HFFc6 (cell line): ENCODE data around the gene NLRC3. TPM values are rescaled to one million over a fixed set of nuclear protein-coding genes. Genes with fewer than 3 reads are reported as not detected.

Experiments
- DNase-seq: peaks from one replicate; pipeline ENCODE4 v3.0.0-alpha.2; 2018
- H3K27ac Mint-ChIP-seq: 2 replicates; pipeline ENCODE4 v1.8.0; 2020; ENCODE audit warnings: mild to moderate bottlenecking, mixed read lengths
- H3K27me3 Mint-ChIP-seq: 2 replicates; pipeline ENCODE4 v1.8.0; 2021; ENCODE audit warnings: mild to moderate bottlenecking, moderate library complexity, mixed read lengths; ENCODE audit not compliant: insufficient read depth
- H3K36me3 Mint-ChIP-seq: 2 replicates; pipeline ENCODE4 v1.8.0; 2021; ENCODE audit warnings: low read depth, mixed read lengths
- H3K4me1 Mint-ChIP-seq: 2 replicates; pipeline ENCODE4 v1.8.0; 2020; ENCODE audit warnings: low read depth, mixed read lengths
- H3K4me3 Mint-ChIP-seq: 2 replicates; pipeline ENCODE4 v1.8.0; 2020; ENCODE audit warnings: mild to moderate bottlenecking, moderate library complexity, mixed read lengths
- H3K9me3 Mint-ChIP-seq: 2 replicates; pipeline ENCODE4 v1.8.0; 2020; ENCODE audit warnings: mild to moderate bottlenecking, mixed read lengths
- CTCF ChIP-seq: fragments of 200-600 bp; sonication (generic); IDR thresholded peaks from 2 replicates; pipeline ENCODE4 v1.5.0; 2021; ENCODE audit warnings: antibody characterized with exemption, mild to moderate bottlenecking
- total RNA-seq, 6 experiments: library from RNA; stranded (reverse); fragmentation: NEBNext Ultra II Directional; extraction: Animal tissue kit (Norgen Biotek cat#: 25700); gene quantifications; 2 replicates in 1 of 6; 3 replicates in 5 of 6; pipeline ENCODE4 v1.2.3, GENCODE V29; 2021

Gene NLRC3
- total RNA-seq, 6 experiments from 2014 or later = not detected

DNA sequence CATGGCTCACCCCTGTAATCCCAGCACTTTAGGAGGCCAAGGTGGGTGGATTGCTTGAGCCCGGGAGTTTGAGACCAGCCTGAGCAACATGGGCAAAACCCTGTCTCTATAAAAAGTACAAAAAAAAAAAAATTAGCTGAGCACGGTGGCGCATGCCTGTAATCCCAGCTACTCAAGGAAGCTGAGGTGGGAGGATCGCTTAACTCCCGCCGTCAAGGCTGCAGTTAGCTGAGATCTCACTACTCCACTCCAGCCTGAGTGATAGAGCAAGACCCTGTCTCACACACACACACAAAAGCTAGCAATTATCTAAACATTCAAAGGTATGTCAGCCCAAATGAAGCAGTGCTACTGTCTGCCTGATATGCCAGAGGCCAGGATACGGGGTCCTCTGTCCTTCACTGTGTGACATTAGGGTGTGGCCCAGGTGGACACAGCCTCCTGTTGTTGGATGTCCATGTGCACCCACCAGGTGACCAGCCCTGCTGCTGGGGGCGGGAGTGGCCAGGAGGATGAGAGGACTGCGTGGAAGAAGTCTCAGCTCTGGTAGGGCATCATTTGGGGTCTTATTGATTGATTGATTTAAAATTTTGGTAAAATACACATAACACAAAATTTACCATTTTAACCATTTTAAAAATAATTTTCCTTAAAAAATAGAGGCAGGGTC lies 3.9 kb downstream of the NLRC3 start:
- H3K27ac Mint-ChIP-seq = no peak overlapping the region
- H3K27me3 Mint-ChIP-seq = peaks cover 4% of the 10 kb centered on the region
- no peaks in the 10 kb centered on the region for H3K4me1 Mint-ChIP-seq
- H3K9me3 Mint-ChIP-seq = peaks cover 15% of the 10 kb centered on the region
- TF ChIP-seq CTCF = no peak
- H3K36me3 Mint-ChIP-seq = peaks cover 7% of the 10 kb centered on the region; the same call in 1 of the 2 replicates
- H3K4me3 Mint-ChIP-seq = no peak overlapping the region
- DNase-seq = no peak

DNA sequence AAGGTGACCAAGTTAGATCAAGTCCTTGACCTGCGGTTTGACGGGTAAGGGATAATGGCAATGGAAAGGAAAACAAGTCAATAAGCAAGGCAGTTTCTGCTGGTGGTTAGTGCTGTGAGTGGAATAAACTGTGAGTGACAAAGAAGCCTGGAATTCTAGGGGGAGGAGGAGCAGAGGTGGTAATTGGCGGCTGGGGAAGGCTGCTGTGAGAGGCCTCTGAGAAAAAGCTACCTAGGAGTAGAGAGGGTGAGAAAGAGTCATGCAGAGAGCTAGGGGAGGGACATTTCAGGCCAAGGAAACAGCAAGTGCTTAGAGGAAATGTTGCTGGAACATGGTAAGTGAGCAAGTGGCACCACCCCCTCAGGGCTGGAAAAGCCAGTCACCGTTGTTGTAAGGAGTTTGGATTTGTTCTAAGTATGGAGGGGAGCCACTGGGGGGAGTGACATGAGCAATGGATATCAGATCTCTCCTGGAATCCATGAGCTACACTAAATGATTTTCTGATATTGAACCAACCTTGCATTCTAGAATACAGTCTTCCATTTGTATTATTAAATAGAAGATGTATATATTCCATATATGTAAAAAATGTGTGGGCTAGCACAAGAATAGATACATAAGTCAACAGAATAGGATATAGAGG lies 6.7 kb downstream of the NLRC3 start:
- no peak overlapping the region for H3K4me3 Mint-ChIP-seq
- H3K36me3 Mint-ChIP-seq = peaks cover 7% of the 10 kb centered on the region; the same call in 1 of the 2 replicates
- no peaks in the 10 kb centered on the region for H3K4me1 Mint-ChIP-seq
- peaks cover 15% of the 10 kb centered on the region for H3K9me3 Mint-ChIP-seq
- peaks cover 5% of the 10 kb centered on the region for H3K27me3 Mint-ChIP-seq
- no peak for DNase-seq
- no peak overlapping the region for H3K27ac Mint-ChIP-seq
- no peak for TF ChIP-seq CTCF

DNA sequence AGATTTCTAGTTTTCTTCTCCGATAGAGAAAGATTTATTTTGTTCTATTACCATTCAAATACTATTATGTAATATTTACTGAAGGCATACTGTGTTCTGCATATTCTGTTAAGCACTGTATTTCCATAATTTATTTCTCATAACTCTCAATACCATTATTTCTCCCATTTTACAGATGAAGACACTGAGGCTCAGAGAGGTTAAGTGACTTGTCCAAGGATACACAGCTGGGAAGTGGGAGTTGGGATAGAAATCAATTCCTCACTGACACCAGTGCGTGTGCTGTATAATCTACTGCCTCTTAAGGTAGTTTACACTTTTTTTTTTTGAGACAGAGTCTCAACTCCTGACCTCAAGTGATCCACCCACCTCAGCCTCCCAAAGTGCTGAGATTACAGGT lies 7.4 kb downstream of the NLRC3 start:
- Mint-ChIP-seq H3K27me3 (peaks cover 5% of the 10 kb centered on the region), H3K9me3 (peaks cover 15% of the 10 kb centered on the region), H3K4me3 (no peak overlapping the region), H3K36me3 (peaks cover 7% of the 10 kb centered on the region; the same call in 1 of the 2 replicates), H3K4me1 (no peaks in the 10 kb centered on the region), H3K27ac (no peak overlapping the region)
- no peak for DNase-seq
- TF ChIP-seq CTCF = no peak

DNA sequence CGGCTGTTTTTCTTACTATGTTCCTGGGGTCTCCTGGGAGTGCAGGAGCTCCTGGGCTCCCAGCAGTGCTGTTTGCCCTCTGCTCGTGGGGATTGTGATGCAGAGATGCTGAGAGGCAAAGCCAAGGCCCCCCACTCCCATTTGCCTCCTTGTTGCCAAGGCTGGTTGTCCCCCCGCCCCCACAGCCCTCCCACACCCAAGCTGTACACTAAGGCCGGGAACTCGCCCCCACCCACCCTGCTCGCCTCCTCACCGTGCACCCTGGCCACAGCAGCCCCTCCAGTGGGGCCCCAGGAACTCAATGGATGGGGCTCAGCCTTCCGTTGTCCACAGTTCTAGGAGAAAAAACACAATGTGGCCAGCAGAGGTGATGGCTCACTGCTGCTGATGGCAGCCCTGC lies 10.2 kb downstream of the NLRC3 start:
- Mint-ChIP-seq H3K27ac (no peak overlapping the region), H3K36me3 (peaks cover 7% of the 10 kb centered on the region; the same call in 1 of the 2 replicates), H3K4me3 (no peak overlapping the region), H3K9me3 (peaks cover 15% of the 10 kb centered on the region), H3K4me1 (no peaks in the 10 kb centered on the region), H3K27me3 (peaks cover 3% of the 10 kb centered on the region)
- DNase-seq = no peak
- no peak for TF ChIP-seq CTCF

DNA sequence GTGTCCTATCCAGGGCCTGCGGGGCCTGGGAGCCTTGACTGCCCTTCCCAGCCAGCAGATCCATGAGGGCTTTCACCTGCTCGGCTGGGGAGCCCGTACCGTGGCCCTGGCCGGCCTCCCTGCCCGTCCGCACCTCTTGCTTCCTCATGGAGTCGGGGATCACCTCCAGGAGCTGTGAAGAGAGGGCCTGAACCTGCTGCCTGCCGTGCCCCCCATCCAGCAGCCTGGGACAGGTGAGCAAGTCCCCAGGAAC lies 12.4 kb downstream of the NLRC3 start:
- Mint-ChIP-seq H3K27me3 (peaks cover 3% of the 10 kb centered on the region), H3K9me3 (peaks cover 4% of the 10 kb centered on the region; the same call in 1 of the 2 replicates), H3K4me3 (no peak overlapping the region), H3K27ac (no peak overlapping the region), H3K4me1 (no peaks in the 10 kb centered on the region), H3K36me3 (no peaks in the 10 kb centered on the region)
- DNase-seq = no peak
- TF ChIP-seq CTCF = no peak
